Ecto neural progenitor cell (in vitro differentiated cells): Measurements from ENCODE around the gene DDX18.
"Not testable (repeated sequence)": the region's sequence is repeated elsewhere in the genome, so short reads cannot be mapped to it uniquely, and the experiment has no call there.

Source experiments
- DNase-seq: peaks from one replicate; pipeline ENCODE4 v3.0.0-alpha.2; 2018; ENCODE audit warnings: low spot score

DDX18 gene

GRCh38 chr2:117814417-117815264 lies at the start of gene DDX18:
DDX18 (plus strand) TSS chr2:117814691; CDS start chr2:117814778, 87 bp downstream.
- DNase-seq: peak; percentile 96

GRCh38 chr2:117770730-117771129 lies 43.8 kb upstream of the DDX18 start:
- no peak for DNase-seq

- no peak for DNase-seq
Observed at GRCh38 chr2:117771969-117772630, 42.4 kb upstream of the DDX18 start.

- no peak for DNase-seq
Observed at GRCh38 chr2:117774716-117775115, 39.8 kb upstream of the DDX18 start.

- no peak for DNase-seq
Observed at GRCh38 chr2:117775703-117776219, 38.7 kb upstream of the DDX18 start.

- no peak for DNase-seq
Observed at GRCh38 chr2:117776888-117777287, 37.6 kb upstream of the DDX18 start.

- no peak for DNase-seq
Observed at GRCh38 chr2:117785740-117786139, 28.8 kb upstream of the DDX18 start.

- no peak for DNase-seq
Observed at GRCh38 chr2:117786520-117786919, 28.0 kb upstream of the DDX18 start.

GRCh38 chr2:117789505-117789904 lies 25.0 kb upstream of the DDX18 start:
- DNase-seq: no peak

- DNase-seq: no peak
Observed at GRCh38 chr2:117794668-117795067, 19.8 kb upstream of the DDX18 start.

GRCh38 chr2:117801826-117802225 lies 12.7 kb upstream of the DDX18 start:
- no peak for DNase-seq

GRCh38 chr2:117803644-117804325 lies 10.7 kb upstream of the DDX18 start:
- not testable (repeated sequence) for DNase-seq

GRCh38 chr2:117812443-117812842 lies 2.0 kb upstream of the DDX18 start:
- no peak for DNase-seq

- no peak for DNase-seq
Observed at GRCh38 chr2:117815946-117816345, 1.5 kb downstream of the DDX18 start.

- no peak for DNase-seq
Observed at GRCh38 chr2:117818921-117819320, 4.4 kb downstream of the DDX18 start.

- DNase-seq: no peak
Observed at GRCh38 chr2:117820444-117820843, 6.0 kb downstream of the DDX18 start.

GRCh38 chr2:117825437-117825836 lies 10.9 kb downstream of the DDX18 start:
- DNase-seq: no peak

GRCh38 chr2:117827464-117827863 lies 13.0 kb downstream of the DDX18 start:
- not testable (repeated sequence) for DNase-seq

GRCh38 chr2:117828870-117829269 lies 14.4 kb downstream of the DDX18 start:
- DNase-seq: no peak

GRCh38 chr2:117832332-117832731 lies 17.8 kb downstream of the DDX18 start:
- no peak for DNase-seq

GRCh38 chr2:117832905-117833613 lies 18.6 kb downstream of the DDX18 start:
- DNase-seq: no peak

GRCh38 chr2:117833911-117834310 lies 19.4 kb downstream of the DDX18 start:
- DNase-seq: no peak
